ENCODE results near the gene TEX10. TPM values are rescaled to one million over a fixed set of nuclear protein-coding genes. Genes with fewer than 3 reads are reported as not detected.

Gene TEX10
- polyA plus RNA-seq, 1 donor (not counting 4 experiments of a cell fraction or from before 2014, with no cell fraction given) = 50.7 TPM

GRCh38 chr9:100285080-100285479 is 67.7 kb downstream of the TEX10 start:
- Histone ChIP-seq H2AFZ (ENCODE audit: control insufficient read depth, low read length) (no peak overlapping the region), H4K20me1 (ENCODE audit: control insufficient read depth, extremely low read depth, insufficient read depth, low read length) (no peaks in the 10 kb centered on the region), H3K4me1 (ENCODE audit: control insufficient read depth, extremely low read depth, insufficient read depth, low read length) (no peaks in the 10 kb centered on the region), H3K4me2 (ENCODE audit: control insufficient read depth, extremely low read depth, insufficient read depth, low read depth, low read length) (no peak overlapping the region), H3K36me3 (ENCODE audit: control insufficient read depth in 2 of 2, extremely low read depth in 1 of 2, insufficient read depth in 2 of 2, low read length in 2 of 2) (peaks cover 3 to 4% of the 10 kb centered on the region in 2 experiments), H3K9ac (ENCODE audit: control insufficient read depth, extremely low read depth, insufficient read depth, low read length) (no peak overlapping the region), H3K79me2 (ENCODE audit: control insufficient read depth, insufficient read depth, low read length) (no peaks in the 10 kb centered on the region), H3K9me1 (ENCODE audit: control insufficient read depth, extremely low read depth, insufficient read depth, low read length) (no peaks in the 10 kb centered on the region), H3K9me3 (ENCODE audit: control insufficient read depth, low read depth, low read length) (no peaks in the 10 kb centered on the region), H3K27ac (ENCODE audit: control insufficient read depth, insufficient read depth, low read length) (no peak overlapping the region), H3K4me3 (ENCODE audit: control insufficient read depth in 2 of 3, extremely low read depth in 1 of 3, insufficient read depth in 2 of 3, low read depth in 1 of 3, low read length in 3 of 3) (no peak overlapping the region), H3K27me3 (ENCODE audit: control insufficient read depth, extremely low read depth, insufficient read depth, low read length) (no peaks in the 10 kb centered on the region)
- dilution Hi-C loops (cut with MboI; ENCODE audit: extremely low pct_ligation_motif_present, low sequenced_read_pairs) = no loop called here
- no peak for DNase-seq (ENCODE audit: low read depth, low spot score)
- FAIRE-seq = no peak
- TF ChIP-seq EZH2 (IDR thresholded peaks at IDR 0.05; ENCODE audit: low read length) (no peak), CTCF (optimal IDR thresholded peaks at IDR 0.05 in 1 of 3, IDR thresholded peaks at IDR 0.05 in 1 of 3, conservative IDR thresholded peaks at IDR 0.05 in 1 of 3; ENCODE audit: extremely low read depth in 1 of 3, insufficient read depth in 2 of 3, low read length in 3 of 3) (no peak)

DNA sequence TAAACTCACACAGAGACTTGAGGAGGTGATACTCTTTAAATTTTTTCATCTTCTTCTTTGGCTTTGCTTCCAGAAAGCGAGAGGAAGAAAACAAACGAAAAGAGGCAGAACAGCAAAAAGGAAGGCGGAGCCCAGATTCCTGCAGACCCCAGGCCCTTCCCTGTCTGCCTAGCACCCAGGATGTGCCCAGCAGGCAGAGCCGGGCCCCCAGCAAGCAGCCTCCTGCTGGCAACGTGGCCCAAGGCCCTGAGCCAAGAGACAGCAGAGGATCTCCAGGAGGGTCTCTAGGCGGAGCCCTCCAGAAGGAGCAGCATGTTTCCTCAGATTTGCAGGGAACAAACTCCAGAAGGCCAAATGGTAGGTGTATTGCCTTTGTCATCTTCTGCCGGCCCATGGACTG is 68.5 kb downstream of the TEX10 start:
- FAIRE-seq = no peak
- dilution Hi-C loops (cut with MboI; ENCODE audit: extremely low pct_ligation_motif_present, low sequenced_read_pairs) = no loop called here
- peaks cover 3 to 4% of the 10 kb centered on the region in 2 experiments for H3K36me3 ChIP-seq (ENCODE audit: control insufficient read depth in 2 of 2, extremely low read depth in 1 of 2, insufficient read depth in 2 of 2, low read length in 2 of 2)

More for the DNA sequence above, 68.5 kb downstream of the TEX10 start:
- no peak overlapping the region for H3K4me3 ChIP-seq (ENCODE audit: control insufficient read depth in 2 of 3, extremely low read depth in 1 of 3, insufficient read depth in 2 of 3, low read depth in 1 of 3, low read length in 3 of 3)
- no peaks in the 10 kb centered on the region for H4K20me1 ChIP-seq (ENCODE audit: control insufficient read depth, extremely low read depth, insufficient read depth, low read length)
- TF ChIP-seq EZH2 (IDR thresholded peaks at IDR 0.05; ENCODE audit: low read length) (no peak), CTCF (optimal IDR thresholded peaks at IDR 0.05 in 1 of 3, IDR thresholded peaks at IDR 0.05 in 1 of 3, conservative IDR thresholded peaks at IDR 0.05 in 1 of 3; ENCODE audit: extremely low read depth in 1 of 3, insufficient read depth in 2 of 3, low read length in 3 of 3) (no peak)
- no peak overlapping the region for H3K4me2 ChIP-seq (ENCODE audit: control insufficient read depth, extremely low read depth, insufficient read depth, low read depth, low read length)
- H3K9ac ChIP-seq (ENCODE audit: control insufficient read depth, extremely low read depth, insufficient read depth, low read length) = no peak overlapping the region
- no peaks in the 10 kb centered on the region for H3K4me1 ChIP-seq (ENCODE audit: control insufficient read depth, extremely low read depth, insufficient read depth, low read length)
- H3K9me3 ChIP-seq (ENCODE audit: control insufficient read depth, low read depth, low read length) = no peaks in the 10 kb centered on the region
- H2AFZ ChIP-seq (ENCODE audit: control insufficient read depth, low read length) = no peak overlapping the region
- H3K27me3 ChIP-seq (ENCODE audit: control insufficient read depth, extremely low read depth, insufficient read depth, low read length) = no peaks in the 10 kb centered on the region
- DNase-seq (ENCODE audit: low read depth, low spot score) = no peak
- no peak overlapping the region for H3K27ac ChIP-seq (ENCODE audit: control insufficient read depth, insufficient read depth, low read length)
- H3K9me1 ChIP-seq (ENCODE audit: control insufficient read depth, extremely low read depth, insufficient read depth, low read length) = no peaks in the 10 kb centered on the region
- no peaks in the 10 kb centered on the region for H3K79me2 ChIP-seq (ENCODE audit: control insufficient read depth, insufficient read depth, low read length)

Measured in keratinocyte (primary cell).